Tibial nerve (tissue), 4 donors: ENCODE data around the gene ARHGAP29. TPM values are rescaled to one million over a fixed set of nuclear protein-coding genes. Genes with fewer than 3 reads are reported as not detected.
"Not testable (repeated sequence)": the region's sequence is repeated elsewhere in the genome, so short reads cannot be mapped to it uniquely, and the experiment has no call there.

Experiments
- DNase-seq, 2 donors: peaks; one replicate each; pipeline ENCODE4 v3.0.0-alpha.2; 2019; ENCODE audit warnings: low spot score in 2 of 2
- H3K27ac ChIP-seq, 4 donors: fragments of 200-600 bp; sonication (generic) in 3 of 4; one replicate each; pipeline ENCODE4 v1.5.1; 2017 to 2019; ENCODE audit warnings: mild to moderate bottlenecking in 1 of 4
- H3K27me3 ChIP-seq, 2 donors: fragments of 200-600 bp; sonication (generic) in 1 of 2; one replicate each; pipeline versions ENCODE4 v1.5.1 to v1.6.0; 2017 to 2019
- H3K36me3 ChIP-seq, 3 donors: fragments of 200-600 bp; sonication (generic); one replicate each; pipeline ENCODE4 v1.5.1; 2018 to 2019
- H3K4me1 ChIP-seq, 4 donors: fragments of 200-600 bp; sonication (generic) in 3 of 4; one replicate each; pipeline ENCODE4 v1.5.1; 2017 to 2019
- H3K4me3 ChIP-seq, 4 donors: fragments of 200-600 bp; sonication (generic) in 3 of 4; one replicate each; pipeline ENCODE4 v1.5.1; 2017 to 2019; ENCODE audit warnings: mild to moderate bottlenecking in 1 of 4, moderate library complexity in 1 of 4
- H3K9me3 ChIP-seq, 4 donors: fragments of 200-600 bp; sonication (generic) in 3 of 4; one replicate each; pipeline ENCODE4 v1.5.1; 2017 to 2019
- CTCF ChIP-seq, 5 experiments: fragments of 200-600 bp in 3 of 5; fragments of 450-650 bp in 2 of 5; sonication (generic) in 3 of 5; IDR thresholded peaks; one replicate each; pipeline ENCODE4 v1.5.1; 2016 to 2019; ENCODE audit warnings: antibody characterized with exemption in 5 of 5, mild to moderate bottlenecking in 3 of 5, moderate library complexity in 2 of 5
- EP300 ChIP-seq, 2 donors: sonication (generic); formaldehyde crosslinking; IDR thresholded peaks; one replicate each; pipeline ENCODE4 v1.6.1; 2017; ENCODE audit warnings: antibody characterized with exemption in 2 of 2, mild to moderate bottlenecking in 1 of 2
- POLR2A ChIP-seq, 2 donors: fragments of 450-650 bp; IDR thresholded peaks; one replicate each; pipeline ENCODE4 v1.6.1; 2017; ENCODE audit warnings: antibody characterized with exemption in 2 of 2, mild to moderate bottlenecking in 2 of 2, moderate library complexity in 2 of 2
- WGBS, 2 donors: methylation state at CpG; one replicate each; pipeline ENCODE4 v1.1.5; 2018; 5-methylcytosine and 5-hydroxymethylcytosine counted together
- total RNA-seq, 4 donors: library from RNA; depleted of rRNA; stranded (reverse); fragments of >200 nt; gene quantifications; one replicate each; pipeline ENCODE4 v1.1.0, GENCODE V29; 2016

ARHGAP29 gene
- total RNA-seq, 4 donors from 2014 or later, result 45.9 to 80.4 (median 50.1) TPM

GRCh38 chr1:94153133-94153532 lies 84.3 kb downstream of the ARHGAP29 start:
- TF ChIP-seq CTCF (IDR thresholded peaks at IDR 0.05) (no peak), POLR2A (IDR thresholded peaks at IDR 0.05) (no peak), EP300 (IDR thresholded peaks at IDR 0.05) (no peak)
- H3K9me3 ChIP-seq, result peaks cover 0 to 6% (median 0%) of the 10 kb centered on the region in 4 donors
- no peaks in the 10 kb centered on the region for H3K36me3 ChIP-seq
- WGBS, 2 donors, result 78 to 79% methylated on average over 1 of the region's 1 CpG
- H3K4me1 ChIP-seq, result no peaks in the 10 kb centered on the region
- H3K27ac ChIP-seq, result no peak overlapping the region
- DNase-seq, result no peak
- no peaks in the 10 kb centered on the region for H3K27me3 ChIP-seq
- no peak overlapping the region for H3K4me3 ChIP-seq

- H3K9me3 ChIP-seq, H3K4me3 ChIP-seq, DNase-seq, H3K4me1 ChIP-seq, H3K27ac ChIP-seq, H3K36me3 ChIP-seq, H3K27me3 ChIP-seq: not testable (repeated sequence)
These were observed 88.2 kb downstream of the ARHGAP29 start for GRCh38 chr1:94149166-94149565.

- H3K9me3 ChIP-seq, result no peaks in the 10 kb centered on the region
- H3K27ac ChIP-seq, result no peak overlapping the region
- TF ChIP-seq EP300 (IDR thresholded peaks at IDR 0.05) (no peak), CTCF (IDR thresholded peaks at IDR 0.05) (no peak), POLR2A (IDR thresholded peaks at IDR 0.05) (no peak)
- H3K36me3 ChIP-seq, result no peaks in the 10 kb centered on the region
- no peak overlapping the region for H3K4me3 ChIP-seq
- DNase-seq, result no peak
- H3K27me3 ChIP-seq, result no peaks in the 10 kb centered on the region
- WGBS, 2 donors, result 93% methylated on average over 5 of the region's 5 CpGs
- peaks cover 0 to 22% (median 5%) of the 10 kb centered on the region in 4 donors for H3K4me1 ChIP-seq
These were observed 91.1 kb downstream of the ARHGAP29 start for GRCh38 chr1:94146273-94146672.

GRCh38 chr1:94144836-94145235 lies 92.5 kb downstream of the ARHGAP29 start:
- Histone ChIP-seq H3K9me3 (no peaks in the 10 kb centered on the region), H3K27ac (no peak overlapping the region), H3K4me1 (peaks cover 0 to 24% (median 6%) of the 10 kb centered on the region in 4 donors), H3K27me3 (no peaks in the 10 kb centered on the region), H3K36me3 (no peaks in the 10 kb centered on the region), H3K4me3 (no peak overlapping the region)
- no peak for DNase-seq
- WGBS, 2 donors, result 53 to 66% methylated on average over 1 of the region's 1 CpG
- TF ChIP-seq EP300 (IDR thresholded peaks at IDR 0.05), result no peak
- TF ChIP-seq POLR2A (IDR thresholded peaks at IDR 0.05), result no peak

- no peaks in the 10 kb centered on the region for H3K36me3 ChIP-seq
- peaks cover 0 to 24% (median 6%) of the 10 kb centered on the region in 4 donors for H3K4me1 ChIP-seq
- no peaks in the 10 kb centered on the region for H3K27me3 ChIP-seq
- no peak overlapping the region for H3K27ac ChIP-seq
- no peaks in the 10 kb centered on the region for H3K9me3 ChIP-seq
- TF ChIP-seq EP300 (IDR thresholded peaks at IDR 0.05) (no peak), POLR2A (IDR thresholded peaks at IDR 0.05) (no peak), CTCF (IDR thresholded peaks at IDR 0.05) (no peak)
- H3K4me3 ChIP-seq, result no peak overlapping the region
- DNase-seq, result no peak
These were observed 93.6 kb downstream of the ARHGAP29 start for GRCh38 chr1:94143809-94144176.

GRCh38 chr1:94143173-94143808 lies 94.1 kb downstream of the ARHGAP29 start:
- 48 to 56% methylated on average over 2 of the region's 2 CpGs for WGBS, 2 donors
- Histone ChIP-seq H3K4me3 (no peak overlapping the region), H3K27ac (no peak overlapping the region), H3K4me1 (peaks cover 0 to 24% (median 6%) of the 10 kb centered on the region in 4 donors), H3K36me3 (no peaks in the 10 kb centered on the region), H3K9me3 (no peaks in the 10 kb centered on the region), H3K27me3 (no peaks in the 10 kb centered on the region)
- no peak for DNase-seq
- no peak for TF ChIP-seq POLR2A (IDR thresholded peaks at IDR 0.05)
- no peak for TF ChIP-seq CTCF (IDR thresholded peaks at IDR 0.05)
